Nephron progenitor cell (in vitro differentiated cells): ENCODE measurements around the gene CNFN.
A peak's percentile ranks its signal among the peaks of the same experiment; 100 is the strongest.

Experiments
- DNase-seq: peaks from one replicate; pipeline ENCODE4 v3.0.0; 2021
- H3K27ac Mint-ChIP-seq: 2 replicates; pipeline ENCODE4 v1.8.0; 2021; ENCODE audit warnings: mild to moderate bottlenecking, moderate library complexity, mixed read lengths
- H3K27me3 Mint-ChIP-seq: 2 replicates; pipeline ENCODE4 v1.8.0; 2021; ENCODE audit warnings: mild to moderate bottlenecking, low read depth, mixed read lengths; ENCODE audit not compliant: poor library complexity
- H3K36me3 Mint-ChIP-seq: 2 replicates; pipeline ENCODE4 v1.8.0; 2021; ENCODE audit warnings: low read depth, mixed read lengths
- H3K4me1 Mint-ChIP-seq: 2 replicates; pipeline ENCODE4 v1.8.0; 2021; ENCODE audit warnings: mixed read lengths
- H3K4me3 Mint-ChIP-seq: 2 replicates; pipeline ENCODE4 v1.8.0; 2021; ENCODE audit warnings: mild to moderate bottlenecking, moderate library complexity, mixed read lengths
- H3K9me3 Mint-ChIP-seq: 2 replicates; pipeline ENCODE4 v1.8.0; 2021; ENCODE audit warnings: mild to moderate bottlenecking, moderate library complexity, mixed read lengths
- TF ChIP-seq, protein P1 (sequence below): fragments of 200-600 bp; sonication (generic); IDR thresholded peaks from 2 replicates; pipeline ENCODE4 v1.5.0; 2021; ENCODE audit warnings: antibody characterized with exemption

The CNFN gene

DNA sequence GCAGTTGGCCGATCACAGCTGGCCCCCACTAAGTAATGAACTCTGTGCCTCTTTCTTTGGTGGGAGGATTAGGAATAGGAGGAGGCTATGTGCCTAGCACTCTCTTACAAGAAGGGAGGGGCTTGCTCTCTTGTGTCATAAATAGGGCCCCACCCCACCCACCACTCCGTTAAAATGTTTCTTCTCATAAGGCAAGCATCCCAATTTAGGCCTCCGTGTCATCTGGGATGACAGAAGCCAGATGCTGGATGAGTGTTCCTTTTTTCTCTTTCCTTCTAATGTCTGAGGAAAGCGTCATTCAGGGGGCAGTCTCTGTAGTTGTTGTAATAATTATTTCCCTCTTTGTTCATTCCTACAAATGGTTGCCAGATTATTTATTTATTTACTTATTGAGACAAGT, 37.2 kb upstream of the CNFN start, which contains the start of gene LIPE:
LIPE (minus strand) TSS at position 76 of the 400 bp plus-strand sequence. CDS start 239 bp downstream, outside the sequence.
- H3K27ac Mint-ChIP-seq = peak within 1 kb of the TSS; percentile 31
- peaks cover 32% of the 10 kb centered on the region for H3K27me3 Mint-ChIP-seq
- no peaks in the 10 kb centered on the region for H3K36me3 Mint-ChIP-seq
- H3K4me3 Mint-ChIP-seq = no peak within 1 kb of the TSS
- peaks cover 4% of the 10 kb centered on the region for H3K9me3 Mint-ChIP-seq
- no peak for DNase-seq
- TF ChIP-seq, protein P1, sequence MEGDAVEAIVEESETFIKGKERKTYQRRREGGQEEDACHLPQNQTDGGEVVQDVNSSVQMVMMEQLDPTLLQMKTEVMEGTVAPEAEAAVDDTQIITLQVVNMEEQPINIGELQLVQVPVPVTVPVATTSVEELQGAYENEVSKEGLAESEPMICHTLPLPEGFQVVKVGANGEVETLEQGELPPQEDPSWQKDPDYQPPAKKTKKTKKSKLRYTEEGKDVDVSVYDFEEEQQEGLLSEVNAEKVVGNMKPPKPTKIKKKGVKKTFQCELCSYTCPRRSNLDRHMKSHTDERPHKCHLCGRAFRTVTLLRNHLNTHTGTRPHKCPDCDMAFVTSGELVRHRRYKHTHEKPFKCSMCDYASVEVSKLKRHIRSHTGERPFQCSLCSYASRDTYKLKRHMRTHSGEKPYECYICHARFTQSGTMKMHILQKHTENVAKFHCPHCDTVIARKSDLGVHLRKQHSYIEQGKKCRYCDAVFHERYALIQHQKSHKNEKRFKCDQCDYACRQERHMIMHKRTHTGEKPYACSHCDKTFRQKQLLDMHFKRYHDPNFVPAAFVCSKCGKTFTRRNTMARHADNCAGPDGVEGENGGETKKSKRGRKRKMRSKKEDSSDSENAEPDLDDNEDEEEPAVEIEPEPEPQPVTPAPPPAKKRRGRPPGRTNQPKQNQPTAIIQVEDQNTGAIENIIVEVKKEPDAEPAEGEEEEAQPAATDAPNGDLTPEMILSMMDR = no peak
- H3K4me1 Mint-ChIP-seq = peaks cover 29% of the 10 kb centered on the region

DNA sequence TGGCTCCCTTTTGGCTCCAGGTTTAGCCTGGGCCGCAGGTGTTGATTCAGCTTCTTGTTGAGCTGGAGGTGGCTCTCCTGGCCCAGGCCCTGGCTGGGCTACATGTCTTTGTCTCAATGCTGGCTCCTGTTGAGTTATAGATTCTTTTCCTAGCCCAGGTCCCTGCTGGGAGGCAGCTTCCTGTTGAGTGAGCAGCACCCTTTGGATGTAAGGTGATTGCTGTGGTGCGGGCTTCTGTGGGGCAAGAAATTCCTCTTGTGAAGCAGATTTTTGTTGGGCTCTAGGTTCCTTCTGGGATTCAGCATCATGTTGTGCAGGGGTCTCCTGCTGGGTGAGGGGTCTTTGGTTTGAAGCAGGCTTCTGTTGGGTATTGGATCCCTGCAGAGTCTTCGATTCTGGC, 36.5 kb upstream of the CNFN start:
- Mint-ChIP-seq H3K4me1 (peaks cover 36% of the 10 kb centered on the region), H3K27ac (peak overlapping the region; percentile 31), H3K36me3 (no peaks in the 10 kb centered on the region), H3K4me3 (no peak overlapping the region), H3K27me3 (peaks cover 36% of the 10 kb centered on the region), H3K9me3 (peaks cover 4% of the 10 kb centered on the region)
- no peak for DNase-seq
- TF ChIP-seq, protein P1 = no peak

DNA sequence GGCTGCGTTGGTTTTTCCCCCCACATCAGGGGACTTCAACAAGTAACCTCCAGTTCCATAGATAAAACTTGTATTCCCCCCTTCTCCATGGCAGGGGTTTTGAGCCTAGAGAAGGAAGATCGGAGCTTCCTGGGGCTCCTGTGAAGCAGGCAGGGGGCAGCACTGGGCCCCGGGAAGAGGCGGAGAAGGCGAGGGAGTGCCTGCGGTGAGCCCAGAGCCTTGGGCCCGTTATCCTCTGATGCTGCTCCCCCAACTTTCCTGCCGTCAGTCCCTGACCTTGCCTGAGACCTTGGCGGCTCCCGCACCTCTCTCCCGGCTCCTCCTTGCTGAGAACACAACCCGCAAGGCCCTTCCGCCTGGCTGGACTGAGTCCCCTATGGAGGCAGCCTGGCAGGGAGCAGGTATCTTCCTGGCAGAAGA, 34.6 kb upstream of the CNFN start:
- H3K4me1 Mint-ChIP-seq = peaks cover 55% of the 10 kb centered on the region
- H3K9me3 Mint-ChIP-seq = peaks cover 4% of the 10 kb centered on the region
- H3K27ac Mint-ChIP-seq = no peak overlapping the region
- H3K4me3 Mint-ChIP-seq = no peak overlapping the region
- H3K36me3 Mint-ChIP-seq = peaks cover 13% of the 10 kb centered on the region
- TF ChIP-seq, protein P1 = peak; percentile 10
- peaks cover 32% of the 10 kb centered on the region for H3K27me3 Mint-ChIP-seq
- no peak for DNase-seq

DNA sequence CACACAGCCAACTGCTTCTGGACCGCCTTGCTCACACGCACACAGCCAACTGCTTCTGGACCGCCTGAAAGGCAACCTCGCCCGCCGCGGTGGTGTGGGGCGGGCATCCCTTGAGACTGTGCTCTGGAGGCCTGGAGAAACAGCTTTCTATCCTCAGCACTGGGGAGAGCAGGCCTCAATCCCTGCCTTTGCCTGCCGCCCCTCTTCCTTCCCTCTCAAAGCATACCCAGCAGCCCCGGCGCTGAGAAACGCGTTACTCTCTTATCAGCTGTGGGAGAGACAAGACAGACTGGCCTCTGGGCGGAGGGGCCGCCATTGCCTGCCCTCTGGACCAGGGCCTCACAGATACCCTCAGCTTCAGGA, 34.2 kb upstream of the CNFN start:
- no peak for DNase-seq
- Mint-ChIP-seq H3K27ac (no peak overlapping the region), H3K27me3 (peaks cover 32% of the 10 kb centered on the region)

DNA sequence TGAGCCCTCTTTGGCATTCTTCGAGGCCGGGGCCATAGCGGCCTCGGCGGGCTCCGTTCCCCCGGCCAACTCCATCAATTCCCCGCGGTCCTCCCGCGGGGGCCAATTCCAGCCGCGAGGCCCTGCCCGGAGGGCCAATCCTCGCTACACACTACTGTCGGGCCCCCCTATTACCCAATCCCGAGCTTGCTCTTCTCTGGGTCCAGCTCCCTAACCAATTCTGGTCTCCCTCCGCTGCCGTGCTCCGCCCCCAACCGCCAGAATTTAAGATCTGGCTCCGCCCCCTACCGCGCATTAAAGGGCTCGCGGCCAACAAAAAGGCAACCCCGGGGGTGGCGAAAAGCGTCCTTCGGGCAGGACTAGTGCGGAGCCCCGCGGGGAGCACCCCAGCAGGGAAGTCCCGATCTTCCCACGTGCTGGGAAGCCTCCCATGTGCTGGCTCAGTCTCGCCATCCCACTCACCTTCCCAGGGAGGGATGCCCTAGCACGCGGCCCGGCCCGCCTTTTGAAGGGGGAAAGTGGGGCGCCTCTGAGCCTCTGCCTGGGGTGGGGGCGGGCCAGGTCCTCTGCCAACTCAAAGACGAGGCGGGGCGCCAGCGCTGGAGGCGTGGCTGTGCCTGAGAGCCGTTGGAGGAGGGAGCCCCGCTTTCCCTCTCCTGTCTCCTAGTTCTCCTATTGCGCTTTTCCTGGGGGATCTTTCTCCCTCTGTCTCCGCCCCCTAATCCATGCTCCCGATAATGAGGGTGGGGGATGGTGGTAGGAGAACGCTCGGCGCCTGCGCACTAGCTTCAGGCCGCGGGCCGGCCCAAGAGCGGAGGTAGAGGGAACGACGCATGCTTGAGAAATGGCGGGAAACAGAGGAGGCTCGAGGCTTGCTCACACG, 33.6 kb upstream of the CNFN start:
- peak; percentile 92 for DNase-seq

More for the DNA sequence above, 34.2 kb upstream of the CNFN start:
- Mint-ChIP-seq H3K4me3 (no peak overlapping the region), H3K36me3 (peaks cover 13% of the 10 kb centered on the region), H3K4me1 (peaks cover 57% of the 10 kb centered on the region), H3K9me3 (peaks cover 4% of the 10 kb centered on the region)
- TF ChIP-seq, protein P1 = no peak

More for the DNA sequence above, 33.6 kb upstream of the CNFN start:
- Mint-ChIP-seq H3K27ac (peak overlapping the region; percentile 89), H3K27me3 (peaks cover 29% of the 10 kb centered on the region), H3K36me3 (peaks cover 13% of the 10 kb centered on the region), H3K4me1 (peaks cover 55% of the 10 kb centered on the region), H3K9me3 (peaks cover 4% of the 10 kb centered on the region), H3K4me3 (peak overlapping the region; percentile 88)
- TF ChIP-seq, protein P1 = no peak
